ENCODE results near the gene PREB.
A peak's percentile ranks its signal among the peaks of the same experiment; 100 is the strongest.

The PREB gene

DNA sequence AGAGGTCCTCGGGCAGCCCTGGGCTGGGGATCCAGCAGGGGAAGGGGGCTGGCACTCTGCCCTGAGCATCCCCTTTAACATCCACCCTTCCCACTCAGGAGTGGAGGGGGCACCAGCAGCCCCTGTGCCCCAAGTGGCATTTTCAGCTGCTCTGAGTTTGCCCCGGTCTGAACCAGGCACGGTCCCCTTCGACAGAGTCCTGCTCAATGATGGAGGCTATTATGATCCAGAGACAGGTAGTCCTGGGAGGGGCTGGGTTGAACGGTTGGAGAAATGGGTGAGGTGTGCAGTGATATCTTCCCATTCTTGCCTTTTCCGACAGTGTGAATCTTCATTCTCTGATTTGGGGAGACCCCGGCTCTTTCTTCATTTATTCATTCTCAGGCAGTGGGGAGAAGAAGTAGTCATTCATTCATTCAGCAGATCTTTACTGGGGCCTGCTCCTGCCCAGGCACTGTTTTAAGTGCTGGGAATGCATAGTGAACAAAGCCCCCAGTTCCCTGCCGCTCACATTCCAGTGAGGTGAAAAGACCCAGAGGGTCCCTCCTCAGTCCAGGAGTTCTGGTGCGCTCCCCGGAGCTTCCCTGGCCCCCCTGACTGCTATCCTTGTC is 49.3 kb downstream of the PREB start:
- no peak for ATAC-seq
- Mint-ChIP-seq H3K27me3 (no peaks in the 10 kb centered on the region), H3K4me3 (peak overlapping the region; percentile 91 to 95), H3K9me3 (no peaks in the 10 kb centered on the region), H3K27ac (peak overlapping the region in 1 of 2 donors; percentile 63), H3K4me1 (peaks cover 59% of the 10 kb centered on the region)
- DNase-seq = no peak

DNA sequence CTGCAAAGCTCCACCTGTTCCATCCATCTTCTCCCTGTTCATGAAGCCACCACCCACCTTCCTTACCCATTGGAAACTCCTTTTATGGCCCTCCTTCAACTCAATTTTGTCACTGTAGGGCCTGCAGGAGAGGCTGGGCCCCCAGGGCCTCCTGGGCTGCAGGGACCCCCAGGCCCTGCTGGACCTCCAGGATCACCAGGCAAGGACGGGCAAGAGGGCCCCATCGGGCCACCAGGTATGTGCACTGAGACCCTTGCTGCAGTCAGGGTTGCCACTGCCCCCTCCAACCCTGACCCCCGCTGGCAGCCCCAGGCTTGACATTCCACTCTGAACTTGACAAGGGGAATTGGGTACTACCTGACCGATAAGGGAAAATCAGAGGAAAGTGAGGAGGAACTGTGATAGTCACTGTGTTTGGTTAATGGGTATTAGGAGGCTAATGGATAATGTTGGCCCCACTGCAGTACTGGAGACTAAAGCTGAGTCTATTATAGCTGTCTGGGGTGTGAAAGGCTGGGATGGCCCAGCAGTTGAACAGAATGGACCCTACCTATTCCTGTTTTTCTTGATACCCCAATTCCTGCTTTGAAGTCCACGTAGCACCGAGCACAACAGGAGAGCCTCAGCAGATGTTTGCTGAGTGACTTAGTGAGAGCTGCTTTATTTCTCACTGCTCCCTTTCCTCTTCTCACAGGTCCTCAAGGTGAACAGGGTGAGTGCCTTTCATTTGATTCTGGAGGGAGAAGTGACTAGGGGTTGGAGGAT is 50.0 kb downstream of the PREB start:
- Mint-ChIP-seq H3K4me3 (peak overlapping the region in 1 of 2 donors; percentile 21), H3K4me1 (peaks cover 57% of the 10 kb centered on the region), H3K27ac (no peak overlapping the region), H3K9me3 (no peaks in the 10 kb centered on the region), H3K27me3 (no peaks in the 10 kb centered on the region)
- no peak for ATAC-seq
- DNase-seq = no peak

DNA sequence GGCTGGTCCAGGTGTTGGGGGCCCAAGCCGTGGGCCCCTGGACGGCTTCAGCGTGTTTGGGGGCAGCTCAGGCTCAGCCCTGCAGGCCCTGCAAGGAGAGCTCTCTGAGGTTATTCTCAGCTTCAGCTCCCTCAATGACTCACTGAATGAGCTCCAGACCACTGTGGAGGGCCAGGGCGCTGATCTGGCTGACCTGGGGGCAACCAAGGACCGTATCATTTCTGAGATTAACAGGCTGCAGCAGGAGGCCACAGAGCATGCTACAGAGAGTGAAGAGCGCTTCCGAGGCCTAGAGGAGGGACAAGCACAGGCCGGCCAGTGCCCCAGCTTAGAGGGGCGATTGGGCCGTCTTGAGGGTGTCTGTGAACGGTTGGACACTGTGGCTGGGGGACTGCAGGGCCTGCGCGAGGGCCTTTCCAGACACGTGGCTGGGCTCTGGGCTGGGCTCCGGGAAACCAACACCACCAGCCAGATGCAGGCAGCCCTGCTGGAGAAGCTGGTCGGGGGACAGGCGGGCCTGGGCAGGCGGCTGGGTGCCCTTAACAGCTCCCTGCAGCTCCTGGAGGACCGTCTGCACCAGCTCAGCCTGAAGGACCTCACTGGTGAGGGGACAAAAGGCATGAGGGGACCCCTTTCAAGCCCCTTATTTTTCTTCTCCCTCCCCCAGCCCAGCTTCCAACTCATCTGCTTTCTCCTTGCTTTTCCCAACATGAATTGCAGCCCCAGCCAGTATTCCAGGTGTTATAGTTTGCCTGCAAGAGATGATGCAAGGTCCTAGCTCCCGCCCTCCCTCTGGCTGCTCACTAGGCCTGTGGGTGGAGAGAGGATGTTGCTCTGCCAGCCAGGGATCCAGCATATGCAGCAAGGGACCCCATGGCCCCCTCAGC is 50.8 kb downstream of the PREB start:
- H3K27me3 Mint-ChIP-seq = no peaks in the 10 kb centered on the region
- no peak overlapping the region for H3K27ac Mint-ChIP-seq
- no peaks in the 10 kb centered on the region for H3K9me3 Mint-ChIP-seq
- ATAC-seq (no peak), DNase-seq (no peak)
- H3K4me1 Mint-ChIP-seq = peaks cover 50% of the 10 kb centered on the region
- no peak overlapping the region for H3K4me3 Mint-ChIP-seq

DNA sequence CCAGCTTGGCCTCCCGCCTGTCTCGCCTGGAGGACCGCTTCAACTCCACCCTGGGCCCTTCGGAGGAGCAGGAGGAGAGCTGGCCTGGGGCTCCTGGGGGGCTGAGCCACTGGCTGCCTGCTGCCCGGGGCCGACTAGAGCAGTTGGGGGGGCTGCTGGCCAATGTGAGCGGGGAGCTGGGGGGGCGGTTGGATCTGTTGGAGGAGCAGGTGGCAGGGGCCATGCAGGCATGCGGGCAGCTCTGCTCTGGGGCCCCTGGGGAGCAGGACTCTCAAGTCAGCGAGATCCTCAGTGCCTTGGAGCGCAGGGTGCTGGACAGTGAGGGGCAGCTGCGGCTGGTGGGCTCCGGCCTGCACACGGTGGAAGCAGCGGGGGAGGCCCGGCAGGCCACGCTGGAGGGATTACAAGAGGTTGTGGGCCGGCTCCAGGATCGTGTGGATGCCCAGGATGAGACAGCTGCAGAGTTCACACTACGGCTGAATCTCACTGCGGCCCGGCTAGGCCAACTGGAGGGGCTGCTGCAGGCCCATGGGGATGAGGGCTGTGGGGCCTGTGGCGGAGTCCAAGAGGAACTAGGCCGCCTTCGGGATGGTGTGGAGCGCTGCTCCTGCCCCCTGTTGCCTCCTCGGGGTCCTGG is 51.5 kb downstream of the PREB start:
- no peak for ATAC-seq
- no peak for DNase-seq
- peaks cover 52% of the 10 kb centered on the region for H3K4me1 Mint-ChIP-seq
- H3K27ac Mint-ChIP-seq = peak overlapping the region in 1 of 2 donors; percentile 67
- H3K4me3 Mint-ChIP-seq = no peak overlapping the region
- no peaks in the 10 kb centered on the region for H3K9me3 Mint-ChIP-seq
- no peaks in the 10 kb centered on the region for H3K27me3 Mint-ChIP-seq

DNA sequence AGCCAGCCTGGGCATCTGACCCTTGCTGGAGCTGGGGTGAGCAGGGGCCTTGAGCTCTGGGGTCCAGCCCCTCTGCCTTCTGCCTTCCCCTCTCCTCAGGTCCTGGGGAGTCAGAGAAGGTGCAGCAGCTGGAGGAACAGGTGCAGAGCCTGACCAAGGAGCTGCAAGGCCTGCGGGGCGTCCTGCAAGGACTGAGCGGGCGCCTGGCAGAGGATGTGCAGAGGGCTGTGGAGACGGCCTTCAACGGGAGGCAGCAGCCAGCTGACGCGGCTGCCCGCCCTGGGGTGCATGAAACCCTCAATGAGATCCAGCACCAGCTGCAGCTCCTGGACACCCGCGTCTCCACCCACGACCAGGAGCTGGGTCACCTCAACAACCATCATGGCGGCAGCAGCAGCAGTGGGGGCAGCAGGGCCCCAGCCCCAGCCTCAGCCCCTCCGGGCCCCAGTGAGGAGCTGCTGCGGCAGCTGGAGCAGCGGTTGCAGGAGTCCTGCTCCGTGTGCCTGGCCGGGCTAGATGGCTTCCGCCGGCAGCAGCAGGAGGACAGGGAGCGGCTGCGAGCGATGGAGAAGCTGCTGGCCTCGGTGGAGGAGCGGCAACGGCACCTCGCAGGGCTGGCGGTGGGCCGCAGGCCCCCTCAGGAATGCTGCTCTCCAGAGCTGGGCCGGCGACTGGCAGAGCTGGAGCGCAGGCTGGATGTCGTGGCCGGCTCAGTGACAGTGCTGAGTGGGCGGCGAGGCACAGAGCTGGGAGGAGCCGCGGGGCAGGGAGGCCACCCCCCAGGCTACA is 52.3 kb downstream of the PREB start:
- H3K27ac Mint-ChIP-seq = peak overlapping the region in 1 of 2 donors; percentile 98
- ATAC-seq (no peak), DNase-seq (no peak)
- H3K4me3 Mint-ChIP-seq = peak overlapping the region in 1 of 2 donors; percentile 88
- no peaks in the 10 kb centered on the region for H3K27me3 Mint-ChIP-seq
- H3K9me3 Mint-ChIP-seq = no peaks in the 10 kb centered on the region
- peaks cover 54% of the 10 kb centered on the region for H3K4me1 Mint-ChIP-seq

All from stimulated activated naive CD8-positive, alpha-beta T cell treated with anti-CD3 and anti-CD28 coated beads, Interleukin-15, amount 100 ng/mL, for 72 hours (primary cell).